IMR-90 (cell line): ENCODE measurements around the gene FLCN. TPM values are rescaled to one million over a fixed set of nuclear protein-coding genes. Genes with fewer than 3 reads are reported as not detected.

Experiments
- microRNA-seq, 2 experiments: library from miRNA; stranded (forward) in 1 of 2; unstranded in 1 of 2; fragments of 10-50 nt in 1 of 2; fragments of <30 nt in 1 of 2; gene quantifications in 1 of 2; microRNA quantifications in 1 of 2; one replicate each; pipeline versions ENCODE3 to v1.1.0; 2013 to 2020; ENCODE audit not compliant: insufficient read depth in 1 of 2, insufficient read length in 1 of 2, unreplicated experiment in 1 of 2
- polyA plus RNA-seq, 3 experiments: library from polyadenylated mRNA; depleted of rRNA; stranded (reverse); fragments of >200 nt; gene quantifications; 2 replicates each; pipeline ENCODE4 v1.2.3, GENCODE V29; 2012; ENCODE audit warnings: low replicate concordance in 1 of 3
- small RNA-seq, 5 experiments: library from RNA; depleted of rRNA; stranded (forward); fragments of <200 nt; gene quantifications; one replicate each; pipeline ENCODE3, GENCODE V24; 2012
- total RNA-seq: library from RNA; depleted of rRNA; stranded (reverse); fragments of >200 nt; gene quantifications from 2 replicates; pipeline ENCODE4 v1.2.3, GENCODE V29; 2012; rRNA removed

FLCN gene
- total and polyA plus RNA-seq, 2 of the 4 experiments (the other 2 are of a cell fraction), result 16.8 to 24.8 TPM

Small RNA genes within 50 kb of the gene (microRNA-seq; reads per million reads assigned to microRNA genes)
- gene RNU6-767P (ENCODE audit: insufficient read depth, insufficient read length), result not detected

Small RNA genes within 50 kb of the gene (small RNA-seq; reads per million reads assigned to genes)
- 0 reads per million in 5 experiments for gene RNU6-767P

Other genes starting within 250 kb of the FLCN start
- 111 and 113 TPM in 2 replicates for gene MPRIP, start 194.7 kb downstream of the FLCN start, total RNA-seq
- 147 and 149 TPM in 2 replicates for gene MPRIP, start 194.7 kb downstream of the FLCN start, polyA plus RNA-seq (2012; rRNA removed)
- 1.1 TPM in 2 replicates for gene PLD6, start 30.8 kb downstream of the FLCN start, total RNA-seq
- 0.98 and 1.5 TPM in 2 replicates for gene PLD6, start 30.8 kb downstream of the FLCN start, polyA plus RNA-seq (2012; rRNA removed)
- gene COPS3, start 44.1 kb upstream of the FLCN start, total RNA-seq, result 130 and 144 TPM in 2 replicates
- gene COPS3, start 44.1 kb upstream of the FLCN start, polyA plus RNA-seq (2012; rRNA removed), result 59.8 and 71.4 TPM in 2 replicates
- gene NT5M, start 66.2 kb upstream of the FLCN start, total RNA-seq, result 0.18 and 0.28 TPM in 2 replicates
- gene NT5M, start 66.2 kb upstream of the FLCN start, polyA plus RNA-seq (2012; rRNA removed), result 0.32 and 0.55 TPM in 2 replicates
- 6.1 and 8.9 TPM in 2 replicates for gene MED9, start 239.8 kb upstream of the FLCN start, total RNA-seq
- gene MED9, start 239.8 kb upstream of the FLCN start, polyA plus RNA-seq (2012; rRNA removed), result 9.1 and 10.1 TPM in 2 replicates